ENCODE data around the gene PTPRB.

PTPRB gene

DNA sequence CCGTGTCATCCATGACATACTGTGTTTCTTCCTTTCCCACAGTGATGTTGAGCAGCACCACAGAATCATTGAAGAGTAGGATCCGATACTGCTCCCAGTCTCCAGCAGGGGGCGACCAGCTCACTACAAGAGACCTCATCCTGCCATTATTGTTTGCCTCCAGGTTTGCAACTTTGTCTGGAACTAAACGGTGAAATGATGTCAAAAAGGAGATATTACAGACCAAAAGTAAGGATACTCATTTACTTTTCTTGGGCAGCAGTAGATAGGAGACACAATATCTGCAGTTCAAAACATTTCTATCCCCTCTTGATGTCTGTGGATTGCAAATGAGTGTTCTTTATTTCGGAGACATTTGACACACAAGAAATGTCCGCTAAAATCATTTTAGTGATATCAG, 47.2 kb downstream of the PTPRB start:
- DNase-seq, result peak; percentile 68

DNA sequence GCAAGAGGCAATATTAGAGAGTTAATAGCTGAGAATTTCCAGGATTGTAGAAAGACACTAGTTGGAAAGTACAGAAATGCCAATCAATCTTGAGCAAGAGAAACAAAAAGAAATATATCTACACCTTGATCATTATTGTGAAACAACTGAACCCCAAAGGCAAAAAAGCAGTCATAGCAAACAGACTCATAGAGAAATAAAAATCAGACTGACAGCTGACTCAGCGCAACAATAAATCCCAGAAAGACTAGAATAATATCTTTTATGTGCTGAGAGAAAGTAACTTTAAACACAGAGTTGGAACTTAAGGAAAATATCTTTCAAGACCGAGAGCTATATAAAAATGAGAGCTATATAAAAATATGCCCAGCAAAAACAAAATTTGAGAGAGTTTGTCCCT, 52.9 kb downstream of the PTPRB start:
- DNase-seq, result no peak

DNA sequence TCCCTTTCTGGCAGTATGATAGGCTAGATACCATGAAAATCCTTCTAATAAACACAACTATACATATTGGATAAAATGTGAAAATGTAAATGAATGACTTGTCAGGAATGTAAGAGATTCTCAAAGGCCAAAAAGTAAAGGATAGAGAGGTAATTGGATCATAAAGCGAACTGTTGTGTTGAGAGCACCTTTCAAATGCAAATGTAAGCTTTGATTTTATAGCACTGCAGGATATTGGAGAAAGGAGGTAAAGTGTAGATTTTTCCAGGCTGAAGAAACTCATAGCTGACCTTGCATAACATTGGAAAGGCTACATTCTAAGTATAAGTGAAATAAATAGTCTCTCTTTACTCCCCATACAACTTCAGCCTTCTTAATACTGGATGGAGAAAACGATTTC, 54.0 kb downstream of the PTPRB start:
- no peak for DNase-seq

DNA sequence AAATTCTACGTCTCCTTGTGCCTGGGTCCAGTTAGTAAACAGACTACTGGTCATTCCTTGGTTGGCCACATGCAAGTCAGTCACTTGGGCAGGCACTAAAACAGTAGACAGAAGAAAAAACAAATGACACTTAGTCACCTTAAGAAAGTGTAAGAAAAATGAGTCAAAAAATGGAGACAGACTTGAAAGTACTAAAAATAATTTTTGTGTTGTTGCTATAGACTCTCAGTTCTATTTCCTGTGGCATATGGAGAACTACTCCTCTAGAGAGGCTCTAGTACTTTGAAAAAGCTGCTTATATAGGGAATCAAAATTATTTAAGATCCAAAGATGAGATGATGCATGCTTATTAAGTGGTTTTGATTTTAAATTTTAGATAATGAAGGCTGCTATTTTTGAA, 56.0 kb downstream of the PTPRB start:
- no peak for DNase-seq

DNA sequence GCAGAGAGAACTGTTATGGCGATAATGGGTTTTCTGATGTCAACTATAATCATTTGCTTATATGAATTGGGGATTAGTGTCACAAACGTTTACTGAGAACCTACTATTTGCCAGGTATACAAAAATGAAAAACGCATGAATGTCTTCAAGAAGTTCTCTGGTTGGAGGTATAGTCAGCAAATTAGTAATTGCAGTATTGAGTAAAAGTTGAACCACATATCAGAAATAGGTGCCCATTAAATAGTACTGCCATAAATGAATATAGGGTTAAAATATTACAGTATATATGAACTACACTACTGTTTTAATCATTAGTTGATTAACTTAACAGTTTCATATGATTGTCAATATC, 60.0 kb downstream of the PTPRB start:
- no peak for DNase-seq

DNA sequence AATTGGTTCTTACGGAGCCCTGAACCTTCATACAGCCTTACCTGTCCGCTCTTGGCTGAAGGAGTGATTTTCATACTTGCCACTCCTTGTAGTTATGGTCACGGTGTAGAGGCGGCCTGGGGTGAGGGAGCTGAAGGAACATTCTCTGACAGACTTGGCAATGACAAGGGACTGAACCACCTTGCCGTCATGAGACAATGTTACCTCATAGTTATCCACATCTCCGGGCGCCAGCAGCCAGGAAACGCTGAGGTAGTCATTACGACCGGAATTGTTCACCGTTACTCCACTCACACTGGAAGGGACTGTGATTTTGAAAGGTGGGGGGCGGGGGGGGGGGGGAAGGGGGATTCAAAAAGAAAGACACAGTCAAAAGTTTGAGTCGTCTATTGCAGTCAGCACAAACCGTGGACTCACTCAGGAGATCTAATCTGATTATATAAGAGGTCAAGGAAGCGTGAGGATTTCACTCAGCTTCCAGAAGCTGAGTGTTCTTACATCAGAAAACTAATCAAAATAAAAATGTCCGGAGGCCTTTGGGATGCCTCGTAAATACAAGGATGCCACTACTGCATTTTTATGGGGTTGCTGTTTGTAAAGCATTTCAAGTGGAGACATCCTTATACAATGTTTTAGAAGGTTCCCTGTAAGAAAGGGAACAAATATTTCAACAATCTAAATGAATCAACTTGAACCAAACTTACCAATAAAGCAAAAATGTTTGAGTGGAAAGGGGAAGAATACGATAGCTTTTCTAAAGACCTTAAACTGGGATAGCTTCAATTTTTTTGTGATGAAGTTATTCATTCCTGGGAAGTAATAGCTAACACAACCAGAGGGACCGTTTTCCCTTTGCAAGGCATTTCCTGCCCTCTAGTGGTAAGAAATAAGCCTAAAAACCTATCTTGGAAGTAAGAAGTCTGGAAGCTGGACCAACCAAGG, 60.6 kb downstream of the PTPRB start:
- peak; percentile 81 for DNase-seq

DNA sequence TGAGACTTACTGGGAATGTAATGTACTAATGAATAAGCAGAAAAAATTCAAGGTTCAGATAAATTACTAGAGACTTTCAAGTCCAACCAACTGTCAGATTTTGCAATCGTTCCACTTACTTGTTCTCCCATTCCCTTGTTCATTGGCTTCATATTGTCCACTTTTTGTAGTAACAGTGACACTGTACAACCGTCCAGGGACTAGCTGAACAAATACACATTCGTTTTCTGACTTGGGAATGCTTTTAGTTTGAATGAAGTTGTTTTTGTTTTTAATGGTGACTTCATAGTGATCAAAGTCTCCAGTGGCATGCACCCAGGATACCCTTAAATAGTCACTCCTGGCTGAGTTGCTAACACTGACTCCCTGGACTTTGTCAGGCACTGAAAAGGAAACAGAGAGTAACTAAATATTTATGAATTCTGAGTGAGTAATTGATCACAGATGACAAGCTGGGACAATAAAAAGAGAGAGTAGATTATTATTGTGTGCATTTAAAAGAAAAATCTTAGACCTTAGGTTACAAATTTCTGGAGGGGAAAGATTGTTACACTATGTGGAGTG, 65.4 kb downstream of the PTPRB start:
- no peak for DNase-seq

DNA sequence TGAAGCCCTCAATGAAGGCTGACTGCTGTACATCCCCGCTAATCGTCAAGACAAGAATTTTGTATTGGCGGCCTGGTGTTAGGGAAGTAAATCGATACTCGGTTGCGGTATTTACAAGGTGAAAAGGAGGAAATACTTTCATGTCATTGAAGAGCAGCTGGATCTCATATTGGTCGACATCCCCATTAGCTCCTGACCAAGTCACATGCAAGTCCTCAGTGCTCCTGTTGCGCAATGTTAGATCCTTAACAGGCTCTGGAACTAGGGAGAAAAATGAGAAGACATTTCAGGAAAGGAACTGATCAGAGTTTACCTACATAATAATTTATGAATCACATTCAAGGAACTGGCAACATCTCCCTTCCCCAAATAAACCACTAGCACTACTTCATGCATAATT, 66.2 kb downstream of the PTPRB start:
- no peak for DNase-seq

DNA sequence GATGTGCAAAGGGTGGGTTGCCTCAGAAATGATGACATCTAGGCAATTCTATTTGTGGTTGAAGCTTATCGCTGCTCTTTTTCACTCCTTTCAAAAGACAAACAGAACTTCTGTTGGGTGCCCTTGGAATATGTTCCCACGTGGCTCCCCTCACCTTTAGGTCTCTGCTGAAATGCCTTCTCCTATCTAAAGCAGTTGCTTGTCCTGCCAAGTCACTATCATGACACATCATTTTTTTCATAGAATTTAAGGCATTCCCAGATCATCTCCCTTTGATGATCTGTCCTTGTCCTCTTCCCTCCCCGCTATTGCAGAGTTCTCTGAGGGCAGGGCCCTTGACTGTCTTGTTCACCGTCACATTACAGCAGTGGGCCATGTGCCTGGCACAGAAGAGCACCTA, 75.7 kb downstream of the PTPRB start:
- no peak for DNase-seq

DNA sequence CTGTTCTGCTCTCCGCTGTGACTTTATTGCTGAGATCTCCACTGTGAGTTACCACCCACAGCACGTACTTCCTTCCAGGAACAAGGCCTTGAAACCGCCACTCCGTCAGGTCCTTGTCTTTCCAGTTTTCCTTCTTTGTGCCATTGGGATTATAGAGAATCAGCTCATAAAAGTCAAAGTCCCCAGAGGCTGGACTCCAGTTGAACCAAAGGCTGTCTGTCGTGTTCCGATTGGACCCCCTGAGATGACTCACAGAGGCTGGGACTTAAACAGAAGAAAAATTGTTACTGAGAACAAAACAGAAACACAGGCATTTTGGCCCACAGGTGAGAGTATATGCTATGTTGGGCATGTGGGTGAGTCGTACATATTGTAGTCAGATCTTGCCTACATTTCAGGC, 76.6 kb downstream of the PTPRB start:
- DNase-seq, result no peak

DNA sequence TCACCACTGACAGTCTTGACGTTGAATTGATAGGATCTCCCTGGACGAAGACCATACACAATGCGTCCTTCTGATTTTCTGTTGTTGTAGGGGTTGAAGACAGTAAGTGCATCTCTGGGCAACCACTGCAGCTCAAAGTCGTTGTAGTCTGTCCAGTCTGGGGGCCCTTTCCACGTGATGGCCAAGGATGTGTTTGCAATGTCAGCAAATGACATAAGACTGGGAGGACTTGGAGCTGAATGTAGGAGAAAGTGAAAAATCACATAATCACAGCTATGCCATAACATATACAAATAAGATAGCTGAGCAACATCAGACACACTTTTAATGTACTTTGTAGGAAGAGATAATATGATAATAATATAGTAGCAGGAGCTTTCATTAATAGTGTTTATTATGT, 77.8 kb downstream of the PTPRB start:
- DNase-seq, result no peak

DNA sequence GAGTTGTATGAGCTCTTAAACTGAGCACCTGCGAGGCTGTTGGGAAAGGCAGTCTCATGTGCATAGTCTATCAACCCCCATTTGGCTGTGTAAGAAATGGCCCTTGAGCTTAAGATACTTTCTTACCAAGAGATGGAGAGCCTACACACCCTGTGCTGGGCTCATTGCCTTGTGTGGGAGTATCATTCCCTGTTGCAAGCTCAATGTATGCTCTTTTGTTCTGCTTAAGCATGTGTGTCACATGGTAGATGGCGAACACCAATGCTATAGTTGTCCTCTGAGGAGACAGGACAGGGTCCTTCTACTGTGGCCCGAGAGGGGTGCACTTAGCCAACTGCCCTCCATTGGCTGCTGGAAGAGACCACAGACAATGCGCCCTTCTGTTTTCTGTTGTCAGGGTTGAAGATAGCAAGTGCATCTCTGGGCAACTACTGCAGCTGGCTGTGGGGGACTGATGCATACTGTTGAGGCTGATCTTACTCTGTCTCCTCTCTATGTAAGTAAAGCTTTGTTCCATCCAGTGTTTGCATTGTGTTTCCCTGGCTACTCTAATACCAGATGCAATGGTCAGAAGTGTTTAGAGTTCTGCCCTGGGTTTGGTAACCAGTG, 79.5 kb downstream of the PTPRB start:
- no peak for DNase-seq

DNA sequence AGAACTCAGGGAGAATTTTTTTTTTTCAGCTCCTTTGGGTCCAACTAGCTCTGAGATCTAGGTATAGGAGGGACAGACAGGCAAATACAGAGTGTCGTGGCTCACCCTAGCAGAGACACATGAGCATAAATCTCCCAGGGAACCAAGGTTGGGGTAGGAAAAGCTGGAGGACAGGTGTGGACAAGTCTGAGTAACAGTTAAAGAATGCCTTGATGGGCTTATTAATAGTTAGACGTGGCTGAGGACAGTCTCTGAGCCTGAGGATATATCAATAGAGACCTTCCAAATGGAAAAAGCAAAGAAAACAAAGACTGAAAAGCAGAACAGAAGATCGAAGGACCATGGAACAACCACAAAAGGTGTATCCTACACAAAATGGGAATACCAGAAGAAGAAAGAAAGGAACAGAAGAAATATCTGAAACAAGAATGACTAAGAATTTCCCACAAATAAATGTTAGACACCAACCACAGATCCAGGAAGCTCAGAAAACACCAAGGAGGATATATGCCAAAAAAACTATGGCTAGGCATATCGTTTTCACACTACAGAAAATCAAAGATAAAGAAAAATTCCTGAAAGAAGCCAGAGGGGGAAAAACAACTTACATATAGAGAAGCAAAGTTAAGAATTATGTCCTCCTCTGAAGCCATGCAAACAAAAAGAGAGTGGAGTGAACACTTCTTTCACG, 80.9 kb downstream of the PTPRB start:
- DNase-seq, result no peak

DNA sequence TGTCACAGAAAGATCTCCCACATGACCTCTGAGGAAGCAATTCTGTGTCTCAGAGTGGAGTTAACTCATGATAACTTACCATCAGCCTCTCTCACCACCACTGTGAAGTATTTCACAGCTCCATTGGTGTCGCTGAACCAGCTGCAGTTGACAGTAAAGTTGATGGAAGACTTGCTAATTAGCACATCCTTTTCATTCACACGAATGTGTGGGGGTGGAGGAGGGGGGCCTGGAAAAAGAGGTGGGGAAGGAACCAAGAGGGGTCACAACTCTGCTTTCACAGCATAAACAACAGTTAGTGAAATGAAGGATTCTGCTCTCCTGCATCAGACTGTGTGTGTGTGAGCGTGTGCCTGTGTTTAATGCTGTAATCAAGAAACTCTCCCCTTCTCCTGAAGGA, 82.1 kb downstream of the PTPRB start:
- DNase-seq, result no peak

DNA sequence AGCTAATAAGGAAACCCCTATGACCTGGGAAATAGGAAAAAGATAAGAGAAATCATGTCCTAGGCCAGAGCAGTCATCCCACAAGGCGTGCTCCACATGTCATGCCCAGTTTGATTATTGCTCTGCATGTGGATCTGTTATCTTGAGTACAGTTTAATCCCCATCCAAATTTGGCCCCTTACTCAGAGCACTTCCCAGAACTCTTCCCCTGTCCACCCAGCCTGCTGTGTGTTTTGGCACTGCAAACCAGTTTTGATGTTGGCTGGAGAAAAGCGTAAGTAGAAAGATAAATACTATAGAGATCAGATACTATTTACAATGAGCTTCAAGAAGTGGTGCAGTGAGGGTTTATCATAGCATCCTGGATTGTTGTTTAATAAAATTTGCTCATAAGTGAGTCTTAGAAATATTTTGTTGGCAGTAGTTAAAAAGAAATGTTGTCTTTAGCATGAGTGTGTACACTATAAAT, 83.8 kb downstream of the PTPRB start:
- DNase-seq, result no peak

DNA sequence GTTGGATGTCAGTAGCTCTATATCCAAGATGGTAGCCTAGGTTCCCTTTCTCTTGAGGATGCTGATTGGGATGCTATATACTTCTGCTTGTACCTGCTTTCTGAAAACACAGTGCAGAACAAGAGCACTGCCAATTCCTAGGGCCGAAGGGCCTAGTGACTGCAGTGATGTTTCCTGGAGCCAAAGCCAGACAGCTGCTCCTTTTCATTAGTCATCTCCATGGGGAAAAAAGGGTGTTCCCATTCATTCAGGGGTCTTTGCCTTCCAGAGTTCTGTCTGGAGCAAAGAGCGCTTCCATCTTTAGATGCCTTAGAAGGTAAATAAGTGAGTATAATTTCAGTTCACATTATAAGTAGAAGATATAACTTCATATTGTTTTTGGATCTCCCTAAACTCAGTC, 85.5 kb downstream of the PTPRB start:
- DNase-seq, result no peak

DNA sequence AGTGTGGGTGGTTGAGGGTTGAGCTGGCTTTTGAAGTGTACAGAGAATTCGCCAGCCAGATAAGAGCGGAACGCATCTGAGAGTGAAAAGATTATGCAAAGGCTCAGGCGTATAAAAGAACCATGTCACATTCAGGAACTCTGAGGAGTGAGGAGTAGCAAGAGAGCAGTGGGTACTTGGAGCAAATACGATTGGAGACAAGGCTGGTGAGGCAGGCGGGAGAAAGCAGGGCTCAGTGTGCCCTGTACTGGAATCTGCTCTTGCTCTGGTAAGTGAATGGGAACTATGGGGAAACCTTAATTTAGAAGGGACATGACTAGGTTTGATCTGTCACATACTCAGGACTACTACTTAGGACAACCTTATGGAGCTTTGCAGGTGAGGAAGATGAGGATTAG, 87.0 kb downstream of the PTPRB start:
- DNase-seq, result no peak

DNA sequence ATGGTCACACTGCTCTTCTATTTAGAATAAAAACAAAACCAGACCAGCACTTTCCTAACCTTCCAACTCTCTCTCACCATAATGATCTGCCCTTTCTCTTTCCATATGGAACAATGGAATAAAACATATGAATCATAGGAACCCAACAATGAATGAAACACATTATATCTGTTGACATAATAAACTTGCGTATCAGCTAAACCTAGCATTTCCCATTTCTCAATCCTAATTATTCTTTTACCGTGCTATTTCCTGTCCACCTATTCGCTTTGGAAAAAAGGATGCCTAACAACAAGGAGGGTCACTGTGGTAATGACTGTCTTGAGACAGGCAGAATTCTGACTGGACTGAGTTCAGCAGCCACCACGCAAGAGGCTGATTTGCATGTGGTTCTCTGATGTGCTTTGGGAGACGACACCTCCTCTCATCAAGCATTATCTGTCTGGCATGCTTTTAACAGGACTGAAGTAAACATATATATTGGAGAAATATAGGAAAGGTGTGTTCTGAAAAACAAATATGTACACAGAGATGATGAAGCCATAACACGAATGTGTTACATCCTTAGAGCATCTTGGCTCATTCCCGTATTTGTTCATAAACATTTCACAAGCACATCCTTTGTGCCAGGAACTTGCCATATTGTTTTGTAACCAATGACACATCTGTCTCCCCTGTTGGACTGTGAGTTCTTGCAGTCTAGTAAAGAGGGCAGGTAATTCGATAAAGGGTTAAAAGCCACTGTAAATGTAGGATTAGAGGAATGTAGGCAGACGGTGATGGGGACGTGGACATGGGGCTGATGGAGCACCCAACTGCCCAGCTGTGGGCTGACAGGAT, 87.7 kb downstream of the PTPRB start:
- DNase-seq, result no peak

DNA sequence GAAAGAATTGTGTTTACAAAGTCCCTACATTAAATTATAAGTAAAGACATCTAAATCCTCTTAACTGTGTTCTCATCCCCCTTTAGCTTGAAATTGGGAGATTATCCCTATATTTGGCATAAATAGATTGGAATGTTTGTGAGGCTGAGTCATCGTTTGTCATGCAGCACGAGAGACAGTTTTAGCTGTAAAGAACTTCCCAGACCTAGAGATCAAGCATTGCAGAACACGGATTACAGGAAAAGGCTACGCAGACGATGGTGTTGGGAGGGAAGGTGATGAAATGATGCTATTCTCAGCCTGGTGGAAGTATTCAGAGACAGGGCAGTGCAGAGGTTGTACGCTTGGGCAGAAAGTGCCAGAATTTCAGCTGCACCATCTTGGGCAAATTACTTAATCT, 93.8 kb downstream of the PTPRB start:
- no peak for DNase-seq

DNA sequence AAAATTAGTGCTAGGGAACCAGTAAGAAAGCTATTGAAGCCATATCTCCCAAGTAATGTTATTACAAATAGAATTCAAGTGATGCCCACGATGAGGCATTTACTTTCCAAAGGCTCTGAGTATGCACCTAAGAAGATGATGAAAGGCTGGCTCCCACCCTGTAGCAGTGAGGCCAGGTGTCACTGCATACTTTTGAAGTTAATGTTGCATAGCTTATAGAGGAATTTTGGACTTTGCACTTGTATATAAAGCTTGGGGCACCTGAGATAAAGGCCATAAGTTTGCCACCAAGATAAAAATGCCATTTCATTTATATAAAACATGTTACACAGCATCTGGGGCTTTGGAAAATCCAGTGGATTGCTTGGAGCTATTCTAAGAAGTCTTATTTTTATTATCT, 96.2 kb downstream of the PTPRB start:
- no peak for DNase-seq

DNA sequence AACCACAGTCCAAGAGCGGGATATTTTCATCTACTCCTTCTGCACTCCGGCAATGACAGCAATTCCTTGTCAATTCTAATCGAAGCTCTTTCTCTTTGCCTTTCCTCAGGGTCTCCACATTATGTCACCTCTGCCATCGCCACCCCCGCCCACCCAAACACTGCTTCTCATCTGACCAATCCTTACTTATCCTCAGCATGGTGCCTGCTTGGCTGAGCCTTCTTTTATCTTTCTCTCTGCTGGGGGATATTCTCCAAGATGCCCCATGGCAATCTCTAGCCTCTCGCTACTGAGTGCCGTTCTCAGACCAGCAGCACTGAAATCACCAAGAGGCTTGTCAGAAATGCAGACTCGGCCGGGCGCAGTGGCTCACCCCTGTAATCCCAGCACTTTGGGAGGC, 100.6 kb downstream of the PTPRB start:
- DNase-seq, result no peak

DNA sequence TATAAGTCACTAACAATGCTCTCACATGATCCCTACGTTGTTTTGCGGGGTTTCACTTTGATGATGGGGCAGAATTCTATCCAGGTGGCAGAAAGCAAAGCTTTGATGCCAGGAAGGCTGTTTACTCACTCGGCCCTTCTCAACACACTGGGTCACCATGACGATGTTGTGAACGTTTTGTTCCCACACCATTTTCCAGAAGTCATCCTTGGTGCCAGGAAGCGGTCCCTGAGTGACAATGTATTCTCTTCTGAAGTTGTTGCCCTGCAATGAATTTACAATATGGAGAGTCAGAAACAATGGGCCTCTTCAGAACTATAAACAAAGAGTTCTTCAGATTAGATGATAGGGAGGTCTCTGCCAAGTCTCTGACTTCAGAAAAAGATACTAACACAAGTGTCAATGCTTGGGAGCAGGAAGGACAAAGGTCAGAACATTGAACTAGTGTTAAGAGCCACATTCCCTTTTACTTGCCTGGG, 101.3 kb downstream of the PTPRB start:
- DNase-seq, result peak; percentile 9

DNA sequence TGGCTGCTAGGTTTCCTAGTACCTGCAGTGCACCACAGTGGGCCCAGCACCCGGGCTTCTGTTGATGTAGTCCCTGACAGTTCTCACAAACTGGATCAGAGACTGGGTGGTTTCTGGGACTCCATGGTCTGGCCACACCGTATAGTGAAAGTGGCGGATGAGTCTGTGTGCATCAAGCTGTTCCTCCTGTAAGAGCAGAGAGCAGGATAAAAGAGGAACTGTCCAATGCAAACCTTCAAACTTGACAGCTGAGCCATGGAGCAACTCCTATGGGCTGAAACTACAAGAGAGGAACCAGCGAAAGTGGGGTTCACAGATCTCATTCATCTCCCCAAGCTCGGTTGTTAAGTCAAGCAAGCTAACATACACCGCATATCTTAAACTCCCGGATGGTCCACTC, 102.8 kb downstream of the PTPRB start:
- no peak for DNase-seq

Data from NCI-H1105 (cell line).